Lower leg skin (tissue), 3 donors: ENCODE results near the gene MOSPD2.

Experiments used
- CTCF ChIP-seq, 3 donors: fragments of 450-650 bp; IDR thresholded peaks; one replicate each; pipeline ENCODE4 v1.5.1; 2016; ENCODE audit warnings: antibody characterized with exemption in 3 of 3, mild to moderate bottlenecking in 3 of 3, moderate library complexity in 2 of 3
- POLR2A ChIP-seq, 2 donors: fragments of 450-650 bp; IDR thresholded peaks; one replicate each; pipeline ENCODE4 v1.6.1; 2016 to 2017; ENCODE audit warnings: antibody characterized with exemption in 2 of 2, mild to moderate bottlenecking in 1 of 2, moderate library complexity in 1 of 2

GRCh38 chrX:14902537-14902936 lies 29.3 kb downstream of the MOSPD2 start:
- no peak for TF ChIP-seq CTCF (IDR thresholded peaks at IDR 0.05)
- TF ChIP-seq POLR2A (IDR thresholded peaks at IDR 0.05), result no peak
